ENCODE measurements around the gene MLN.
"Not testable (repeated sequence)": the region's sequence is repeated elsewhere in the genome, so short reads cannot be mapped to it uniquely, and the experiment has no call there.

MLN gene

DNA sequence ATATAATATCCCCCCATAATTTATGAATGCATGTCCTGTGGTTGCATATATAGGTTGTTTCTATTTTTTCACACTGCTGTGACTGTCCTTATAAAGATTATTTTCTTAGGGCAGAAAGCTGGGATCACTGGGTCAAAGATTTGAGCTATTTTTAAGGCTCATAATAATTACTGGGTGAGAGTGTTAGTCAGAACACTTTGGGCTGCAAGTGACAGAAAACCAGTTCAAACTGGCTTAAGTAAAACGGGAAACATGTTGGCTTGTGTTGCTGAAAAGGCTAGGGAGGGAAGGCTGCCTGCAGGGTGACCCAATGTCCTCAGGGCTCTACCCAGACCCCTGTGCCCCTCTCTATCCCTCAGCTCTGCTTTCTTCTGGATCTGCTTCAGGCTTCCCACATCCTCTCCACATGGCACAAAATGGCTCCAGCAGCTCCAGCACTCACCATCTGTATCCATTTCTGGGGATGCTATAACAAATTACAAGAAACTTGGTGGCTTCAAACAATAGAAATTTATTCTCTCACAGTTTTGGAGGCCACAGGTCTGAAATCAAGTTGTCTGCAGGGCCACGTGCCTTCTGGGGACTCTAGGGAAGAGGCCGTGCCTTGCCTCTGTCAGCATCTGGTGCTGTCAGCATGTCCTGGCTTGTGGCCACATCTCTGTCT, 33.1 kb upstream of the MLN start:
- TF ChIP-seq, protein P1, sequence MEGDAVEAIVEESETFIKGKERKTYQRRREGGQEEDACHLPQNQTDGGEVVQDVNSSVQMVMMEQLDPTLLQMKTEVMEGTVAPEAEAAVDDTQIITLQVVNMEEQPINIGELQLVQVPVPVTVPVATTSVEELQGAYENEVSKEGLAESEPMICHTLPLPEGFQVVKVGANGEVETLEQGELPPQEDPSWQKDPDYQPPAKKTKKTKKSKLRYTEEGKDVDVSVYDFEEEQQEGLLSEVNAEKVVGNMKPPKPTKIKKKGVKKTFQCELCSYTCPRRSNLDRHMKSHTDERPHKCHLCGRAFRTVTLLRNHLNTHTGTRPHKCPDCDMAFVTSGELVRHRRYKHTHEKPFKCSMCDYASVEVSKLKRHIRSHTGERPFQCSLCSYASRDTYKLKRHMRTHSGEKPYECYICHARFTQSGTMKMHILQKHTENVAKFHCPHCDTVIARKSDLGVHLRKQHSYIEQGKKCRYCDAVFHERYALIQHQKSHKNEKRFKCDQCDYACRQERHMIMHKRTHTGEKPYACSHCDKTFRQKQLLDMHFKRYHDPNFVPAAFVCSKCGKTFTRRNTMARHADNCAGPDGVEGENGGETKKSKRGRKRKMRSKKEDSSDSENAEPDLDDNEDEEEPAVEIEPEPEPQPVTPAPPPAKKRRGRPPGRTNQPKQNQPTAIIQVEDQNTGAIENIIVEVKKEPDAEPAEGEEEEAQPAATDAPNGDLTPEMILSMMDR (IDR thresholded peaks at IDR 0.05; ENCODE audit: insufficient read depth, low read depth, low read length, missing control alignments) = no peak
- DNase-seq (ENCODE audit: low read depth) = no peak
- H3K4me3 ChIP-seq (ENCODE audit: low read length) = no peak overlapping the region

DNA sequence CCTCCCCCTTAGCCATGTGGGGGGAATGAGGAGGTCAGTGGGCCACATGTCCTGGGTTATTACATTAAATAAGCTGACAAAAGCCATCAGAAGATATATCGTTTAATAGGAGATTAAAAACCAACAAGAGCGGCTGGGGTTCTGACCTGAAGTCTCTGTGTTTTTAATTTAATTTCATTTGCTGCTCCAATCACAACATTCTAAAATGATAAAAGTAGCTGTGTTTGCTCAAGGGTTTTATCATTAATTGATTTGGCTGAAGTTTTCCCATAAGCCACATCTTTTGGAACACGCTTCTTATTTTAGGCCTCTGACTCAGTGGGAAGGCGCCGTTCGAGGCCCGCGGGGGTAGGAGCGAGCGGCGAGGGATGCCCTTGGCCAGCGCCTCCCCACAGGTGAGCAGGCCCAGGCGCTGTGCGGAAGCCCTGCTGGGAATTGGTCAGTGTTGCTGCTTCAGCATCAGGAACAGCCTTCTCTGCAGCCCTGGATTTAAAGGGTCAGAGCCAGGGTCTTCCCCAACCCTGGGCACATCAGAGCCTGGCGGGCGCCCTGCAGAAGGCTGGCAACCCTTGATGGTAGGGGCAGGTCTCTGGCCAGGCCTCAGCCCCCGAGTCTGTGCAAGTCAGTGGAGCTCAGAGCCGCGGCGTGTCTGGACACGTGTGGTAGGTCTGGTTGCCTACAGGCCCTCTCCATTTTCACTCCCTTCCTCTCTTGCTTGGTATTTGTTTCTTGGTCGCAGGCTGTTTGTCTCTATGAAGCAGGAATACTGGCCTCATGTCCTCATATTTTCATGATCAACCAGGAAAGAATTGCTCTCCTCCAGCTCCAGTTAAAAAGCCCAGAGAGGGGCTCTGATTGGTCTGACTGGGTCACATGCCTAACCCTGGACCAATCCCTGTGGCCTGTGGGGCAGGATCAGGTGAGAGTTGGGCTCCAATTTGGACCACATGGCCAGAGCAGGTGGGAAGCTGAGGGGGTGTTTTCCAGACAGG, 30.9 kb upstream of the MLN start:
- TF ChIP-seq, protein P1 (IDR thresholded peaks at IDR 0.05; ENCODE audit: insufficient read depth, low read depth, low read length, missing control alignments) = no peak
- DNase-seq (ENCODE audit: low read depth) = peak; percentile 62
- H3K4me3 ChIP-seq (ENCODE audit: low read length) = no peak overlapping the region

DNA sequence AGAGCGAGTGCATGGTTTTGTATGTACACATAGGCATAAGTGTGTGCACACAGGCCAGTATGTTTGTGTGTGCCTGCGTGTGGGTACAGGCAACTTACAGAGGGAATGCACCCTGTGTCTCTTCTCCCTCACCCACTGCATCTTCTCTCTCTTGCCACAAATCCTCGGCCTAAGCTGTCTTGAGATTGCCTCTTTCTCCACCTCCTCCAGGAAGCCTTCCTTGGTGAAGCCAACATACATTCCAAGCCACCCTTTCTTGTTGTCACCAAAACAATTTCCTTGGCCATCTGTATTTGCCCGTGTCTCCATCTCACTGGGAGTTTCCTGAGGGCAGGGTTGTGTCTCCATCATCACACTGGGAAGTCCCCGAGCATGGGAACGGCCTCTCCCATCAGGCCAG, 29.8 kb upstream of the MLN start:
- TF ChIP-seq, protein P1 (IDR thresholded peaks at IDR 0.05; ENCODE audit: insufficient read depth, low read depth, low read length, missing control alignments) = no peak
- no peak overlapping the region for H3K4me3 ChIP-seq (ENCODE audit: low read length)
- no peak for DNase-seq (ENCODE audit: low read depth)

- not testable (repeated sequence) for DNase-seq (ENCODE audit: low read depth); H3K4me3 ChIP-seq (ENCODE audit: low read length)
Measured at GRCh38 chr6:33832831-33833230, 29.0 kb upstream of the MLN start.

DNA sequence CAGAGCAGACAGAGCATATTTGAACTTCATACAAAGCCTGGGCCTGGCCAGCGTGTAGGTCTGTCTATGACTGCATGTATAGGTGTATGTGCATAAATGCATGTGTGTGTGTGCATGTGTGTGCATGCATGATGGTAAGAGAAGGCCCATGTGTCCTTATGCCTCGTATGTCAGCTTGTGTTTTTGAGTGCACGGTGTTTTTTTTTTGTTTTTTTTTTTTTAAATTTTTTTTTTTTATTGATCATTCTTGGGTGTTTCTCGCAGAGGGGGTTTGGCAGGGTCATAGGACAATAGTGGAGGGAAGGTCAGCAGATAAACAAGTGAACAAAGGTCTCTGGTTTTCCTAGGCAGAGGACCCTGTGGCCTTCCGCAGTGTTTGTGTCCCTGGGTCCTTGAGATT, 27.9 kb upstream of the MLN start:
- H3K4me3 ChIP-seq (ENCODE audit: low read length); DNase-seq (ENCODE audit: low read depth): not testable (repeated sequence)

DNA sequence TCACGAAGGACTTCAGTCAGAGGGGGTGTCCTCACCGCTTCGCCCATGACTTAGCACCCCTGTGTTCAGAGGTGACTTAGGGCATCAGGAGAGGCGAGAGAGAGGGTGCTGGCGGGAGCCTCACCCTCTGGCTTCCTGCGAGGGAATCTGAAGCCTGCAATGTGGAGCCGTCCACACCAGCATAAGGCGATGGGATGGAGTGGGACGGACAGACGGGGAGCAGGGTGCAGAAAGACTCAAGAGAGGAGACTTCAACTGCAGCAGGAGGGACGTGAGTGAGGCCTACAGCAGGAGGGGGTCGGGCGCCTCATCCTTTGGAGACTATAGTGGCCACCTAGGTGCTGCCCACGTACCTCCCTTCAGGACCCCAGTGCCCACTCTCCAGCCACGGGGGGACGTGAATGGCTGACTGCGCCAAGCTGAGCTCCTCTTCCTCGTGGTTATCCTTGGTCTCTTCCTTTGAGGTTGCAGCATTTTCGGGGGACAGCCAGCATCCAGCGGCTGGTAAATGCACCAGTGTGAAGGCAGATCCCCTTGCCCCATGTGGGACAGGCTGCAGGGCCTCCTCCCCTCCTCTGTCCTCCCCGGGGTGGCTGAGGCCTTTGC, 26.9 kb upstream of the MLN start:
- no peak overlapping the region for H3K4me3 ChIP-seq (ENCODE audit: low read length)
- DNase-seq (ENCODE audit: low read depth) = no peak
- TF ChIP-seq, protein P1 (IDR thresholded peaks at IDR 0.05; ENCODE audit: insufficient read depth, low read depth, low read length, missing control alignments) = no peak

- DNase-seq (ENCODE audit: low read depth) = no peak
- H3K4me3 ChIP-seq (ENCODE audit: low read length) = no peak overlapping the region
- TF ChIP-seq, protein P1 (IDR thresholded peaks at IDR 0.05; ENCODE audit: insufficient read depth, low read depth, low read length, missing control alignments) = no peak
Measured at GRCh38 chr6:33828764-33829731, 25.2 kb upstream of the MLN start.
